ENCODE data around the gene HIVEP3. TPM values are rescaled to one million over a fixed set of nuclear protein-coding genes. Genes with fewer than 3 reads are reported as not detected.

HIVEP3 gene
- total RNA-seq, 1 donor from 2014 or later, result 8.9 TPM

DNA sequence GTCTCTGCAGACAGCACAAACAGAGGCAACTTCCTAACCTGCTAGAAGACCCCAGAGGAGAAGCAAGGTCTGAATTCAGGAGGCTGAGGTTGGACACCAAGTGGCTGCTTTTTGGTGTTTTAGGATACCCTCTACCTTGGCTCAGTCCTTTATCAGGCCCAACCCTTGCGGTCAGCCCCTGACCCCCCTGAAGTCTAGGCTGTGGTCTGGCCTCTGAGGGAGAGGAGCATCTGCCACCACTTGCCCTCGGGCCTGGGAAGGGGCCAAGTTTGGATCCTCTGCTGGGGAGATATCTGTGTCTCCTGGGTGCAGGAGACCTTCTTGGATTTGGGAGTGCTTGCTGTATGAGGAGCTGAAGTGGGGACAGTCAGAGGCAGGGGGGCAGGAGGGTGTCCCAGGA is 455.2 kb downstream of the HIVEP3 start:
- Histone ChIP-seq H3K27ac (ENCODE audit: low read depth, low read length) (no peak overlapping the region), H4K20me1 (ENCODE audit: insufficient read depth, low read length) (no peaks in the 10 kb centered on the region), H3K4me2 (ENCODE audit: low read length) (no peak overlapping the region), H3K4me1 (ENCODE audit: insufficient read depth, low read length) (no peaks in the 10 kb centered on the region), H3K79me2 (ENCODE audit: insufficient read depth, low read length) (no peaks in the 10 kb centered on the region), H3K4me3 (ENCODE audit: insufficient read depth, low read depth, low read length) (no peak overlapping the region), H3K36me3 (ENCODE audit: insufficient read depth, low read length) (no peaks in the 10 kb centered on the region), H3K9ac (ENCODE audit: low read length) (no peak overlapping the region), H3K27me3 (ENCODE audit: insufficient read depth, low read length) (peaks cover 3% of the 10 kb centered on the region), H2AFZ (ENCODE audit: low read depth, low read length) (no peak overlapping the region), H3K9me3 (ENCODE audit: insufficient read depth, low read depth, low read length) (no peaks in the 10 kb centered on the region)
- H3K4me1 Mint-ChIP-seq (ENCODE audit: low read depth, unreplicated experiment), result peaks cover under 1% of the 10 kb centered on the region
- no peak for TF ChIP-seq CTCF (IDR thresholded peaks at IDR 0.05; ENCODE audit: insufficient read depth, low read depth, low read length)
- peaks cover 4% of the 10 kb centered on the region for H3K36me3 Mint-ChIP-seq (ENCODE audit: low read depth, unreplicated experiment)
- H3K27me3 Mint-ChIP-seq (ENCODE audit: low read depth, unreplicated experiment), result peaks cover 40% of the 10 kb centered on the region
- no peak overlapping the region for H3K4me3 Mint-ChIP-seq (ENCODE audit: unreplicated experiment)
- peaks cover 2% of the 10 kb centered on the region for H3K9me3 Mint-ChIP-seq (ENCODE audit: unreplicated experiment)
- H3K27ac Mint-ChIP-seq (ENCODE audit: unreplicated experiment), result no peak overlapping the region
- DNase-seq (ENCODE audit: low read depth), result no peak
- FAIRE-seq, result no peak

DNA sequence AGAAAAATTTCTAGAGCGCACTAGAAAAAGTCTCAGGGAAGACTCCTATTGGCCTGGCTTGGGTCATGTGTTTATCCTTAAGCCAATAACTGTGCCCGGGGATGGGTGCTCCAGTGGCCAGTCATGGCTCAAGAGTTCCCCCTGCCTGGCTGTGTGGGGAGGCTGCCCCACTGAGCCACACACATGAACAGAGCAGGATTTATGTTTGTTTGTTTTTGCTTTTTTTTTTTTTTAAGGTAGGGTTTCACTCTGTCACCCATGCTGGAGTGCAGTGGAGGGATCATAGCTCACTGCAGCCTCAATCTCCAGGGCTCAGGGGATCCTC is 456.1 kb downstream of the HIVEP3 start:
- Histone ChIP-seq H3K79me2 (ENCODE audit: insufficient read depth, low read length) (no peaks in the 10 kb centered on the region), H3K4me3 (ENCODE audit: insufficient read depth, low read depth, low read length) (no peak overlapping the region), H3K4me1 (ENCODE audit: insufficient read depth, low read length) (peaks cover 2% of the 10 kb centered on the region), H4K20me1 (ENCODE audit: insufficient read depth, low read length) (no peaks in the 10 kb centered on the region), H3K36me3 (ENCODE audit: insufficient read depth, low read length) (no peaks in the 10 kb centered on the region), H3K9me3 (ENCODE audit: insufficient read depth, low read depth, low read length) (no peaks in the 10 kb centered on the region), H2AFZ (ENCODE audit: low read depth, low read length) (no peak overlapping the region), H3K4me2 (ENCODE audit: low read length) (no peak overlapping the region), H3K27me3 (ENCODE audit: insufficient read depth, low read length) (peaks cover 3% of the 10 kb centered on the region), H3K27ac (ENCODE audit: low read depth, low read length) (no peak overlapping the region), H3K9ac (ENCODE audit: low read length) (no peak overlapping the region)
- no peak for DNase-seq (ENCODE audit: low read depth)
- no peak for FAIRE-seq
- H3K27me3 Mint-ChIP-seq (ENCODE audit: low read depth, unreplicated experiment), result peaks cover 33% of the 10 kb centered on the region
- H3K4me1 Mint-ChIP-seq (ENCODE audit: low read depth, unreplicated experiment), result peaks cover 3% of the 10 kb centered on the region
- H3K36me3 Mint-ChIP-seq (ENCODE audit: low read depth, unreplicated experiment), result peaks cover 4% of the 10 kb centered on the region
- no peak overlapping the region for H3K27ac Mint-ChIP-seq (ENCODE audit: unreplicated experiment)
- no peak overlapping the region for H3K4me3 Mint-ChIP-seq (ENCODE audit: unreplicated experiment)
- no peak for TF ChIP-seq EZH2 (IDR thresholded peaks at IDR 0.05; ENCODE audit: insufficient read depth, low read length)
- TF ChIP-seq CTCF (IDR thresholded peaks at IDR 0.05; ENCODE audit: insufficient read depth, low read depth, low read length), result no peak
- H3K9me3 Mint-ChIP-seq (ENCODE audit: unreplicated experiment), result peaks cover 2% of the 10 kb centered on the region

GRCh38 chr1:41461790-41462679 is 456.7 kb downstream of the HIVEP3 start:
- Histone ChIP-seq H3K27ac (ENCODE audit: low read depth, low read length) (no peak overlapping the region), H3K4me3 (ENCODE audit: insufficient read depth, low read depth, low read length) (no peak overlapping the region), H3K9me3 (ENCODE audit: insufficient read depth, low read depth, low read length) (no peaks in the 10 kb centered on the region), H3K27me3 (ENCODE audit: insufficient read depth, low read length) (peaks cover 3% of the 10 kb centered on the region), H3K4me2 (ENCODE audit: low read length) (no peak overlapping the region), H3K36me3 (ENCODE audit: insufficient read depth, low read length) (no peaks in the 10 kb centered on the region), H3K9ac (ENCODE audit: low read length) (no peak overlapping the region), H3K79me2 (ENCODE audit: insufficient read depth, low read length) (no peaks in the 10 kb centered on the region), H2AFZ (ENCODE audit: low read depth, low read length) (no peak overlapping the region), H4K20me1 (ENCODE audit: insufficient read depth, low read length) (no peaks in the 10 kb centered on the region), H3K4me1 (ENCODE audit: insufficient read depth, low read length) (peaks cover 2% of the 10 kb centered on the region)
- peaks cover 3% of the 10 kb centered on the region for H3K4me1 Mint-ChIP-seq (ENCODE audit: low read depth, unreplicated experiment)
- peaks cover 4% of the 10 kb centered on the region for H3K36me3 Mint-ChIP-seq (ENCODE audit: low read depth, unreplicated experiment)
- H3K9me3 Mint-ChIP-seq (ENCODE audit: unreplicated experiment), result peaks cover 2% of the 10 kb centered on the region
- H3K4me3 Mint-ChIP-seq (ENCODE audit: unreplicated experiment), result no peak overlapping the region
- DNase-seq (ENCODE audit: low read depth), result peak; percentile 55
- H3K27ac Mint-ChIP-seq (ENCODE audit: unreplicated experiment), result no peak overlapping the region
- TF ChIP-seq EZH2 (IDR thresholded peaks at IDR 0.05; ENCODE audit: insufficient read depth, low read length) (no peak), CTCF (IDR thresholded peaks at IDR 0.05; ENCODE audit: insufficient read depth, low read depth, low read length) (no peak)
- H3K27me3 Mint-ChIP-seq (ENCODE audit: low read depth, unreplicated experiment), result peaks cover 29% of the 10 kb centered on the region
- FAIRE-seq, result peak; percentile 34

All from astrocyte (in vitro differentiated cells and primary cell).